Stomach smooth muscle (tissue), 2 donors: ENCODE measurements around the gene CDC45.

Experiments
- H3K27ac ChIP-seq: one replicate; pipeline ENCODE4 v1.7.0; 2013; ENCODE audit warnings: mild to moderate bottlenecking, low read length, inconsistent platforms
- H3K27me3 ChIP-seq, 2 donors: one replicate each; pipeline ENCODE4 v1.7.0; 2013; ENCODE audit warnings: low read length in 2 of 2; ENCODE audit not compliant: insufficient read depth in 2 of 2, control insufficient read depth in 1 of 2
- H3K36me3 ChIP-seq, 2 donors: one replicate each; pipeline ENCODE4 v1.7.0; 2013; ENCODE audit warnings: low read length in 2 of 2; ENCODE audit not compliant: control insufficient read depth in 2 of 2, insufficient read depth in 2 of 2
- H3K4me1 ChIP-seq: one replicate; pipeline ENCODE4 v1.7.0; 2013; ENCODE audit warnings: low read length; ENCODE audit not compliant: control insufficient read depth, insufficient read depth
- H3K4me3 ChIP-seq, 2 donors: one replicate each; pipeline ENCODE4 v1.7.0; 2013; ENCODE audit warnings: low read length in 2 of 2
- H3K9ac ChIP-seq, 2 donors: one replicate each; pipeline ENCODE4 v1.7.0; 2013; ENCODE audit warnings: low read length in 2 of 2, mild to moderate bottlenecking in 1 of 2
- H3K9me3 ChIP-seq, 2 donors: one replicate each; pipeline ENCODE4 v1.7.0; 2013; ENCODE audit warnings: low read length in 2 of 2; ENCODE audit not compliant: control insufficient read depth in 2 of 2
- donor health status: healthy.
- donor health status: Pancreatic carcinoma.

The CDC45 gene

GRCh38 chr22:19461506-19461905 is 18.2 kb upstream of the CDC45 start:
- Histone ChIP-seq H3K9me3 (no peaks in the 10 kb centered on the region), H3K27ac (no peak overlapping the region), H3K4me1 (no peaks in the 10 kb centered on the region), H3K9ac (no peak overlapping the region), H3K36me3 (peaks cover 40 to 43% of the 10 kb centered on the region in 2 donors), H3K27me3 (no peaks in the 10 kb centered on the region), H3K4me3 (no peak overlapping the region)

- Histone ChIP-seq H3K27ac (no peak overlapping the region), H3K4me3 (no peak overlapping the region), H3K9me3 (no peaks in the 10 kb centered on the region), H3K4me1 (no peaks in the 10 kb centered on the region), H3K27me3 (no peaks in the 10 kb centered on the region), H3K36me3 (peaks cover 40 to 42% of the 10 kb centered on the region in 2 donors), H3K9ac (no peak overlapping the region)
These were observed 16.7 kb upstream of the CDC45 start for GRCh38 chr22:19463008-19463407.

- Histone ChIP-seq H3K9me3 (no peaks in the 10 kb centered on the region), H3K9ac (no peak overlapping the region), H3K4me1 (no peaks in the 10 kb centered on the region), H3K36me3 (peaks cover 46 to 48% of the 10 kb centered on the region in 2 donors), H3K27me3 (no peaks in the 10 kb centered on the region), H3K27ac (no peak overlapping the region), H3K4me3 (no peak overlapping the region)
These were observed 15.9 kb upstream of the CDC45 start for GRCh38 chr22:19463491-19464469.

- Histone ChIP-seq H3K27me3 (no peaks in the 10 kb centered on the region), H3K4me1 (no peaks in the 10 kb centered on the region), H3K4me3 (no peak overlapping the region), H3K9ac (no peak overlapping the region), H3K36me3 (peaks cover 52 to 54% of the 10 kb centered on the region in 2 donors), H3K9me3 (no peaks in the 10 kb centered on the region), H3K27ac (no peak overlapping the region)
These were observed 15.2 kb upstream of the CDC45 start for GRCh38 chr22:19464546-19464945.

DNA sequence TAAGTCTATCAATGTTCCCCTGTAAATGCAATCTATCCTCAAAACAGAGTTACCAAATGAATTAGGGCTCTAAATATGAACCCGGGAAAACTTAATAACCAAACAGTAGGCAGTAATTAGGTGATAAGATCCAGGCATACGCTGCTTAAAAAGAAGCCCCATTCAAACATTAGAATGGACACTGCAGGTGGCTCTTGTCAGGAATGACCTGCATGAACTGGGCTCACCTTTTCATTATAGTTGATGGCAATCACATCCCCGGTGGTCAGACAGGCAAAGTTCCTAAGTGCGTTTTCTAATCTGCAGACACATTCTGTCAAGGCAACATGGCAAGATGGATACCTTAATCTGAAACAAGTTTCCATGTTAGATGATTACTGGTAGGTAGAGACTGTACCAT is 14.7 kb upstream of the CDC45 start:
- Histone ChIP-seq H3K9ac (no peak overlapping the region), H3K4me1 (no peaks in the 10 kb centered on the region), H3K27me3 (no peaks in the 10 kb centered on the region), H3K36me3 (peaks cover 57 to 59% of the 10 kb centered on the region in 2 donors), H3K9me3 (no peaks in the 10 kb centered on the region), H3K27ac (no peak overlapping the region), H3K4me3 (no peak overlapping the region)

GRCh38 chr22:19466126-19466716 is 13.5 kb upstream of the CDC45 start:
- Histone ChIP-seq H3K27ac (no peak overlapping the region), H3K4me3 (no peak overlapping the region), H3K36me3 (peaks cover 64% of the 10 kb centered on the region in 2 donors)

DNA sequence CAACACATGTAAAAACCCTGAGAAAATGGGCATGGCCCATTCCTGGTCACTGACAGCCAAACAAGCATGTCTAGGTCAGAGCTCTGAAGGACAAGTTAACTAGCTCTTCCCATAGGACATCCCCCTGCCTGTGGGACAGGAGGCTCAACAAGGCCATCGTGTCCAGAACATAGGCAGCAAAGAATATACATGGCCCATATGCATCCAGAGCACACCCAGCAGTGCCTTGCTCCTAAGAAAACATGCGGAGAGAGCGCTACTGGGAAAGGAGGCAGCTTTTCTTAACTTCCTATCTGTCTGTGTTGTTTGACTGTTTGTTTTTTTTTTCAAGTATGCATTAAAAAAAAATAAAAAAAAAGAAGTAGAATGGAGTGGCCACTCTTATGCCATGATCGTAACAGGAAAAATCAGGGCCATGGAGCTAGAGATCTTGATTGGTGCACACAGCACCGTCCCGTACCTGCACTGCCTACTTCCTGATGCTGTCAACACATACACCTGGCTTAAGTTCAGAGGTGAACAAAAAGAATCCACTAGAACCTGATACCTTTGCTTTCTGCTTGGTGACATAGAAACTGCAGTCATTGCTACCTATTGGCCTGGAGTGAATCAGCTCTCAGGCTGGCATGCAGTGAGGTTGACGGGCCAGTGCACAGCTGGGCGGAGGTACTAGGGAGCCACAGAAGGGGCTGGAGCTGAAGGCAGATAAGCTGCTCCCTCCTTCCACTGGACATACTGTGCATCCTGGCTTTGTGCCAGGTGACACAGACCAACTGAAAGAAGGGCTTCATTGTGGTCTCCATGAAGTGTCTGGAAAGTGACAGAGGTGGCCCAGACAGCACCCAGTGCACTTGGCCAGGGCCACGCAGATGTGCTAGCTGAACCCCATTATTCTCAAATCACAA is 12.6 kb upstream of the CDC45 start:
- H3K27me3 ChIP-seq, result no peaks in the 10 kb centered on the region
- peaks cover 70 to 72% of the 10 kb centered on the region in 2 donors for H3K36me3 ChIP-seq
- no peak overlapping the region for H3K9ac ChIP-seq
- peaks cover under 1% of the 10 kb centered on the region for H3K4me1 ChIP-seq
- no peak overlapping the region for H3K4me3 ChIP-seq
- no peak overlapping the region for H3K27ac ChIP-seq
- H3K9me3 ChIP-seq, result no peaks in the 10 kb centered on the region

More at GRCh38 chr22:19466126-19466716, 13.5 kb upstream of the CDC45 start:
- no peaks in the 10 kb centered on the region for H3K27me3 ChIP-seq
- no peaks in the 10 kb centered on the region for H3K4me1 ChIP-seq
- H3K9ac ChIP-seq, result no peak overlapping the region
- no peaks in the 10 kb centered on the region for H3K9me3 ChIP-seq

GRCh38 chr22:19467912-19468311 is 11.8 kb upstream of the CDC45 start:
- peaks cover 72 to 78% of the 10 kb centered on the region in 2 donors for H3K36me3 ChIP-seq

DNA sequence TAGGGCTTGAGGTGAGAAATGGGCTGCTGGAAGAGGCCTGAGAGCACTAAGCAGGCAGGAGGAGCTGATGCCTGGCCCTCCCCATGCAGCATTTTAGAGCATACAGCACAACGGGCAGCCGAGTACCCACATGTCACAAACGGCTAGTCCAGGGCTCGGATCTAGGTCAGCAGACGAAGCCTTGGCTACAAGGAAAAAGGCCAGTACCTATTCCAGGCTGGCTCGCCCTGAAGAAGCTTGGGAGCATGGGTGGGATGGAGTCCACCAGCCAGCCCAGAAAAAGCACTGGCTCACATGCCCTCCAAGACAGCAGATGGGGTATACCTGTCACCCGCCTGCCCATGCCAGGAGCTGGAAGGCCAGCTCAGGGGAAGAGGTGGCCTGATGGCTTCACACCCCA is 10.3 kb upstream of the CDC45 start:
- Histone ChIP-seq H3K4me1 (peaks cover 3% of the 10 kb centered on the region), H3K9ac (no peak overlapping the region), H3K27ac (no peak overlapping the region), H3K27me3 (no peaks in the 10 kb centered on the region), H3K9me3 (no peaks in the 10 kb centered on the region), H3K4me3 (no peak overlapping the region), H3K36me3 (peaks cover 74 to 83% of the 10 kb centered on the region in 2 donors)

More at GRCh38 chr22:19467912-19468311, 11.8 kb upstream of the CDC45 start:
- no peak overlapping the region for H3K9ac ChIP-seq
- no peaks in the 10 kb centered on the region for H3K27me3 ChIP-seq
- H3K4me3 ChIP-seq, result no peak overlapping the region
- H3K4me1 ChIP-seq, result peaks cover 3% of the 10 kb centered on the region
- H3K27ac ChIP-seq, result no peak overlapping the region
- H3K9me3 ChIP-seq, result no peaks in the 10 kb centered on the region

GRCh38 chr22:19470010-19470409 is 9.7 kb upstream of the CDC45 start:
- H3K36me3 ChIP-seq, result peaks cover 68 to 80% of the 10 kb centered on the region in 2 donors
- H3K4me1 ChIP-seq, result peaks cover 3% of the 10 kb centered on the region
- H3K9ac ChIP-seq, result no peak overlapping the region
- H3K9me3 ChIP-seq, result no peaks in the 10 kb centered on the region
- H3K27ac ChIP-seq, result no peak overlapping the region
- H3K27me3 ChIP-seq, result no peaks in the 10 kb centered on the region
- no peak overlapping the region for H3K4me3 ChIP-seq
